GM13977 (cell line): Measurements from ENCODE around the gene ZNF680.

Source experiments
- DNase-seq: peaks from one replicate; pipeline ENCODE4 v3.0.0; 2012; ENCODE audit warnings: low spot score
- in situ Hi-C: fragments of 300-500 bp; cut with MboI; formaldehyde crosslinking; loops from one replicate; pipeline ENCODE4 v1.12.0; 2022; ENCODE audit warnings: low sequenced_read_pairs, low pct_unique_long_range_greater_than_20kb, mixed read lengths, inconsistent platforms; ENCODE audit not compliant: unreplicated experiment
- TF ChIP-seq, protein P1 (sequence below): IDR thresholded peaks from 2 replicates; pipeline ENCODE4 v1.5.1; 2012; ENCODE audit warnings: mild to moderate bottlenecking, control low read depth; ENCODE audit not compliant: insufficient read depth; ENCODE audit errors: extremely low read depth, missing control alignments

Gene ZNF680

DNA sequence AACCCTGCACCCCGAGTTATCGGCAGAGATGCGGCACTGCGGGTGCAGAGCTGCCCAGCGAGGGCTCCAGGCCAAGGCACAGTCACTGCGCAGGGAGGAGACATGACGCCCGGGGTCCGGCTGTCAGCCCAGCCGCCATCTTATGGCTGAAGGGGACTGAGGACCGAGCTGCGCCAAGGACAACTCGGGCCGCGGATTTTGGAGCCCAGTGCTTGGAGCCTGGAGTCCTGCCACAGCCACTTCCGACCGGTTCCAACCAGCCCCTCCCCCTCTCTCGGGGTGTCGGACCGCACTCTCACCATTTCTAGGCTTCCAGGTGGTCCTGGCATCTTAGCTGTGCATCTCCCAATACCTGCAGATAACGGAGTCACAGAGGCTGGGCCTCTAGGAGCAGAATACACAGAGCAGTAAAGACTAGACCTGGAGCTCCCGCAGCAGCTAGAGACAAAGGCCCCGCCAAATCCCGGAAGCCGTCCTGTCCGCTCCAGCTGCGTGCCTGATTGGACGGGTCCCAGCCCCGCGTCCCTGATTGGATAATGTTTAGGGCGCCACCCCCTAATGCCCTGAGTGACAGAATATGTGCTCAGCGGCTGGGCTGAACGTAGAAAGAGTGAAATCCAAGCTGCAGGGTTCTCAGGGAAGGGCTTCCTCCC, at the start of gene ZNF680:
Gene ZNF680 (minus strand): TSS at position 446 of the 653 bp plus-strand sequence. CDS start 117 bp downstream, at position 329.
- TF ChIP-seq, protein P1, sequence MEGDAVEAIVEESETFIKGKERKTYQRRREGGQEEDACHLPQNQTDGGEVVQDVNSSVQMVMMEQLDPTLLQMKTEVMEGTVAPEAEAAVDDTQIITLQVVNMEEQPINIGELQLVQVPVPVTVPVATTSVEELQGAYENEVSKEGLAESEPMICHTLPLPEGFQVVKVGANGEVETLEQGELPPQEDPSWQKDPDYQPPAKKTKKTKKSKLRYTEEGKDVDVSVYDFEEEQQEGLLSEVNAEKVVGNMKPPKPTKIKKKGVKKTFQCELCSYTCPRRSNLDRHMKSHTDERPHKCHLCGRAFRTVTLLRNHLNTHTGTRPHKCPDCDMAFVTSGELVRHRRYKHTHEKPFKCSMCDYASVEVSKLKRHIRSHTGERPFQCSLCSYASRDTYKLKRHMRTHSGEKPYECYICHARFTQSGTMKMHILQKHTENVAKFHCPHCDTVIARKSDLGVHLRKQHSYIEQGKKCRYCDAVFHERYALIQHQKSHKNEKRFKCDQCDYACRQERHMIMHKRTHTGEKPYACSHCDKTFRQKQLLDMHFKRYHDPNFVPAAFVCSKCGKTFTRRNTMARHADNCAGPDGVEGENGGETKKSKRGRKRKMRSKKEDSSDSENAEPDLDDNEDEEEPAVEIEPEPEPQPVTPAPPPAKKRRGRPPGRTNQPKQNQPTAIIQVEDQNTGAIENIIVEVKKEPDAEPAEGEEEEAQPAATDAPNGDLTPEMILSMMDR = no peak
- in situ Hi-C loops = no loop called here
- DNase-seq = peak; percentile 88

DNA sequence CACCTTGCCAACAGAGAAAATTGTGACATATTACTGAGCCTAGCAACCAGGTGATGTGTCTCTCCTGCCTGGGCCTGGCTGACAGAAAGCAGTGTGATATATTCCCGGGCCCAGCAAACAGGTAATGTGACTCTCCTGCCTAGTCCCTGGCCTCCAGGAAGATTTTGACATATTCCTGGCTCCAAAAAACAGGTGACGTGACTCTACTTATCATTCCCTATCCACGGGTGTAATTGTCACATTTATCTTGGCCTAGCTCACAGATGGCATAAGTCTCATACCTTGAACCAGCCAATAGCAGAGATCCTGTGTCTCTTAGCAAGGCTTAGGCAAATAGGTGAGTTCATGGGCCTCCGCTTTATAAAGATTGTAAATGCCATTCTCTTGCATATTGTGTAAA, 49.6 kb upstream of the ZNF680 start:
- in situ Hi-C loops = no loop called here
- TF ChIP-seq, protein P1 = no peak
- DNase-seq = no peak

DNA sequence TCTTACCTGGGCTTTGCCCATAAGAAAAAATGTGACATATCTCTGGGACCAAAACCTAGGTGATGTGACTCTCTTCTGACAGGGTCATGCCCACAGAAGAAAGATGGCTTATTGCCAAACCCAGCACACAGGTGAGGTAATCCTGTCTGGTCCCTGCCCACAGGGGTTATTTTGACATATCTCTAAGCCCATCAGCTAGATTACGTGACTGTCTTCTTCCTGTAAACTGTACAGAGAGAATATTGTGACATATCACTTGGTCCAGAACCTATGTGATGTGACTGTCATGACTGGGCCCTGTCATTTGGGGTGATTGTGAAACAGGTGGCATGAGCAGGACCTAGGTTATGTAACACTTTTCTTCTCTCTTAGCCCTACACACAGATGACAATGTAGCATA, 48.8 kb upstream of the ZNF680 start:
- in situ Hi-C loops = no loop called here
- no peak for DNase-seq
- TF ChIP-seq, protein P1 = no peak

DNA sequence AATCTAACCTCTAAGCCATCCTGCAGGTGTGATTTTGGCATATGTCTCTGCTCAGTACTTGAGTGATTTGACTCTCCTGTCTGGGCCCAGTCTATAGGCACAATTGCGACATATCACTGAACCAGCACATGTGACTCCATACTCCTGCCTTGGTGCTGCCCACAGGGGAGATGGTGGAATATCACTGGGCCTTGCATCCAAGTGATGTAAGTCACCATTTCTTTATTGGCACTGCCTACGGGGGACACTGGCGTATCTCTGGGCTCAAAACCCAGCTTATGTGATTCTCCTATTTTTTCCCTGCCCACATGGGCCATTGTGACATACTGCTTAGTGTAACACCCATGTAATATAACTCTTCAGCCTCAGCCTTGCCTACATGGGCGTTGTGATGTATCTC, 48.1 kb upstream of the ZNF680 start:
- in situ Hi-C loops = no loop called here
- TF ChIP-seq, protein P1 = no peak
- DNase-seq = no peak

DNA sequence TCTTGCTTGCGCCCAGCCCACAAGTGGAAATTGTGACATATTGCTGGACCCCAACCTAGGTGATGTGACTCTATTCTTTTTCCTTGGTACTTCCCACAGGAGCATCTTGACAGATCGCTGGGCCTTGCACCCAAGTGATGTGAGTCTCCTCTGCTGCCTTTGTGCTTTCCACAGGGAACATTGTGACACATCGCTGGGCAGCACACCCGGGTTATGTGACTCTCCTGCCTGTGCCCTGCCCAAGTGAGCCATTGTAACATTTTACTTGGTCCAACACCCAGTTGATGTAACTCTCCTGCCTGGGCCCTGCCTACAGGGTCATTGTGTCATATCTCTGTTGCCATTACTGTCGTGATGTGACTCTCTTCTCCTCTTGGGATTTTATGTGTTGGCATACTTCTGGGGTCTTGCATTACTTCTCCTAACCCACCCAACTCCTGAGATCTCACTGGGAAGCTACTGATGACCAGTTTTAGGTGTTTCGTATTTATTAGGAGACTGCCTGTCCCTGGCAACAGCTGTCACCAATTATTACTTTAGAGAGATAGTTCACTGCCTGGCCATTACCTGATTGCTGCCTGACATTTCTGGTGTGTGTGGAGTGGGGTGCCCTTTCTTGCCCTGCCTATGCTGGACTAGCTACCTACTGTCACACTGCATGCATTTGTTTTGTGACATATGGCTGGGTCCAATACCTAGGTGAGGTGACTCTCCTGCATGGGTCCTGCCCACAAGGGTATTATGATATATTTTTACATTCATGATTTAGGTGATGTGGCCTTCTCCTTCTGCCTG, 45.4 kb upstream of the ZNF680 start:
- DNase-seq = no peak
- TF ChIP-seq, protein P1 = no peak
- in situ Hi-C loops = no loop called here

DNA sequence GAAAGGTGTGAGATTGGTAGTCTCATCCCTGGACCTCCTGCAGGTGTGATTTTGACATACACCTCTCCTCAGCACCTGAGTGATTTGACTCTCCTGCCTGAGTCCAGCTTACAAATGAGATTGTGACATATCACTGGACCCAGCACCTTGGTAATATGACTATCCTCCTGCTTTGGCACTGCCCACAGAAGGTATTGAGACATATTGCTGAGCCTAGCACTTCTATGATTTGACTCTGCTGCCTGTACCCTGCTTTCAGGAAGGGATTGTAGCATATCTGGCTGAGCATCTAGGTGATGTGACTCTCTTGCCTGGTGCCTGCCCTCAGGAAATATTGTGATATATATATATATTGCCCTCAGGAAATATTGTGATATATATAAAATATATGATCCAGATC, 43.5 kb upstream of the ZNF680 start:
- TF ChIP-seq, protein P1 = no peak
- in situ Hi-C loops = no loop called here
- DNase-seq = no peak
